Ovary (tissue), 10 donors: Measurements from ENCODE around the gene ALKBH1. TPM values are rescaled to one million over a fixed set of nuclear protein-coding genes. Genes with fewer than 3 reads are reported as not detected.
A peak's percentile ranks its signal among the peaks of the same experiment; 100 is the strongest.
"Not testable (repeated sequence)": the region's sequence is repeated elsewhere in the genome, so short reads cannot be mapped to it uniquely, and the experiment has no call there.

Source experiments
- DNase-seq, 5 donors: peaks; one replicate each; pipeline ENCODE4 v3.0.0-alpha.2; 2019 to 2020
- H3K27ac ChIP-seq, 2 donors: fragments of 200-600 bp; one replicate each; pipeline versions ENCODE4 v1.5.1 to v1.8.0; 2019 to 2022
- H3K27me3 ChIP-seq: fragments of 200-600 bp; one replicate; pipeline ENCODE4 v1.8.0; 2022
- H3K36me3 ChIP-seq: fragments of 200-600 bp; sonication (generic); one replicate; pipeline ENCODE4 v1.5.1; 2019
- H3K4me1 ChIP-seq: one replicate; pipeline ENCODE4 v1.8.1; 2013; ENCODE audit warnings: mild to moderate bottlenecking, moderate library complexity; ENCODE audit not compliant: insufficient read depth
- H3K4me3 ChIP-seq: fragments of 200-600 bp; sonication (generic); one replicate; pipeline ENCODE4 v1.5.1; 2017
- H3K9me3 ChIP-seq, 2 donors: fragments of 200-600 bp in 1 of 2; sonication (generic) in 1 of 2; one replicate each; pipeline versions ENCODE4 v1.5.1 to v1.8.1; 2013 to 2019; ENCODE audit warnings: mild to moderate bottlenecking in 1 of 2, moderate library complexity in 1 of 2
- EP300 ChIP-seq: sonication (generic); formaldehyde crosslinking; IDR thresholded peaks from one replicate; pipeline ENCODE4 v1.6.1; 2017; ENCODE audit warnings: antibody characterized with exemption
- POLR2A ChIP-seq: fragments of 450-650 bp; IDR thresholded peaks from one replicate; pipeline ENCODE4 v1.6.1; 2017; ENCODE audit warnings: antibody characterized with exemption, mild to moderate bottlenecking, moderate library complexity
- WGBS, 3 donors: extraction: QIAGEN DNeasy Blood & Tissue Kit in 1 of 3; methylation state at CpG; one replicate each; pipeline versions ENCODE4 v1.1.5 to v1.1.7; 2013 to 2017; 5-methylcytosine and 5-hydroxymethylcytosine counted together
- intact Hi-C, 4 donors: fragments of 100-400 bp; cut with DNase I; formaldehyde crosslinking; loops; one replicate each; pipeline versions ENCODE4 v1.11.0 to v1.15.1; 2022 to 2023
- long read RNA-seq, 3 donors: library from polyadenylated mRNA in 2 of 3; unstranded in 2 of 3; transcript quantifications; one replicate each; pipeline ENCODE4 v2.0.0 and lab custom pipeline, GENCODE V29; 2021 to 2026
- polyA plus RNA-seq, 2 donors: library from polyadenylated mRNA; stranded (reverse); fragments of 200-250 nt in 1 of 2; fragments of 350-450 nt in 1 of 2; fragmentation: Illumina TruSeq in 1 of 2; extraction: RNeasy Lipid Tissue Mini Kit (QIAGEN cat#74804) in 1 of 2; gene quantifications; one replicate each; pipeline ENCODE4 v1.2.3, GENCODE V29; 2013 to 2014
- total RNA-seq, 7 donors: library from RNA; depleted of rRNA in 2 of 7; stranded (reverse); fragments of >200 nt in 2 of 7; fragmentation: NEBNext Ultra II Directional in 3 of 7; extraction: Animal tissue kit (Norgen Biotek cat#: 25700) in 3 of 7; gene quantifications; one replicate each; pipeline versions ENCODE4 v1.1.0 to v1.2.4, GENCODE V29; 2016 to 2023
- TF ChIP-seq, protein P1 (sequence below), 3 donors: fragments of 450-650 bp in 2 of 3; fragments of 200-600 bp in 1 of 3; IDR thresholded peaks; one replicate each; pipeline versions ENCODE4 v1.5.1 to v1.8.0; 2016 to 2022; ENCODE audit warnings: antibody characterized with exemption in 3 of 3, mild to moderate bottlenecking in 1 of 3
- donor health status: DM: no; HTN: no; CAD: no; lungs with moderate emphysema.
- donor health status: DM: no; HTN: no; CAD: no.
- donor health status: Bipolar disorder and iron deficiency.
- donor health status: DM: yes; HTN: yes; CAD: no.
- donor health status: DM: no; HTN: no; CAD: no.
- donor health status: DM: yes; HTN: yes; CAD: no.

Gene ALKBH1, protein sequence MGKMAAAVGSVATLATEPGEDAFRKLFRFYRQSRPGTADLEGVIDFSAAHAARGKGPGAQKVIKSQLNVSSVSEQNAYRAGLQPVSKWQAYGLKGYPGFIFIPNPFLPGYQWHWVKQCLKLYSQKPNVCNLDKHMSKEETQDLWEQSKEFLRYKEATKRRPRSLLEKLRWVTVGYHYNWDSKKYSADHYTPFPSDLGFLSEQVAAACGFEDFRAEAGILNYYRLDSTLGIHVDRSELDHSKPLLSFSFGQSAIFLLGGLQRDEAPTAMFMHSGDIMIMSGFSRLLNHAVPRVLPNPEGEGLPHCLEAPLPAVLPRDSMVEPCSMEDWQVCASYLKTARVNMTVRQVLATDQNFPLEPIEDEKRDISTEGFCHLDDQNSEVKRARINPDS
- total RNA-seq (10 to 100 TPM in 3 of 7 donors, 1 to 10 TPM in 4; 8.4 to 13.3 (median 9.9) TPM), polyA plus RNA-seq (10 to 100 TPM; 10.8 to 12.8 TPM)
- long read RNA-seq, donor 1, transcript ALKBH1-201 (6 exons, 2,594 nt) = major isoform, 10 of 11 reads
- long read RNA-seq, donor 1, partial matches to known transcripts = 0 of 11 reads
- long read RNA-seq, donor 1, other reads (novel, unspliced or antisense) = 1 of 11 reads
- long read RNA-seq, donor 2, transcript ALKBH1-201 (6 exons, 2,594 nt) = major isoform, 7 of 7 reads
- long read RNA-seq, donor 2, partial matches to known transcripts = 0 of 7 reads
- long read RNA-seq, donor 2, other reads (novel, unspliced or antisense) = 0 of 7 reads
- long read RNA-seq, donor 3, partial matches to known transcripts = 0 of 7 reads
- long read RNA-seq, donor 3, other reads (novel, unspliced or antisense) = 1 of 7 reads

DNA sequence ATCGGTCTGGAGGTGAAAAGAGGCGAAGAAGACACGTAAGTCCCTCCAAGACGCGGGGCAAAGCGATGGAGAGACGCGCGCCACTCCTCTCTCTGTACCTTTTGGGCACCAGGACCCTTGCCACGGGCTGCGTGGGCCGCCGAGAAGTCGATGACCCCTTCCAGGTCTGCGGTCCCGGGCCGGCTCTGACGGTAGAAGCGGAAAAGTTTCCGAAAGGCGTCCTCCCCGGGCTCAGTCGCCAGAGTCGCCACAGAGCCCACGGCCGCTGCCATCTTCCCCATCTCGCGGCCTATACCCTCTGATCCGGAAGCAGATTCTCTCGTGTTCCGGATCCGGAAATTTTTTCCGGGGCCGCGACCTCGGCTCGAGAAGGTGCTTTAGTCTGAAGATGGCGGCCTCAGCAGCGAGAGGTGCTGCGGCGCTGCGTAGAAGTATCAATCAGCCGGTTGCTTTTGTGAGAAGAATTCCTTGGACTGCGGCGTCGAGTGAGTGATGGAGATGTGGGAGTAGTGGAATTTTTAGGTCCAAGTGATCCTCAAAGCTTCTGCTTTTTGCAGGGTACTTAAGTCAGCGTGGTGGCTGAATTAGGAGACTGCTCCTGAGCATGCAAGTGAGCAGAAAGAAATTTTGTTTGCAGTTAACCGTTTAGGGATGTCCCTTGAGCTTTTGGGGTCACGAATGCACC, at the start of gene ALKBH1, which contains the start of gene SLIRP:
TSS of gene ALKBH1 (minus strand) at position 300 of the 685 bp plus-strand sequence. CDS start at position 281, 19 bp downstream.
TSS of gene SLIRP (plus strand) at position 380 of the 685 bp plus-strand sequence. CDS start at position 389, 9 bp downstream.
- intact Hi-C loops = no loop called here
- H3K36me3 ChIP-seq = no peaks in the 10 kb centered on the region
- WGBS, 3 donors = 0% methylated on average over 49 of the region's 49 CpGs

DNA sequence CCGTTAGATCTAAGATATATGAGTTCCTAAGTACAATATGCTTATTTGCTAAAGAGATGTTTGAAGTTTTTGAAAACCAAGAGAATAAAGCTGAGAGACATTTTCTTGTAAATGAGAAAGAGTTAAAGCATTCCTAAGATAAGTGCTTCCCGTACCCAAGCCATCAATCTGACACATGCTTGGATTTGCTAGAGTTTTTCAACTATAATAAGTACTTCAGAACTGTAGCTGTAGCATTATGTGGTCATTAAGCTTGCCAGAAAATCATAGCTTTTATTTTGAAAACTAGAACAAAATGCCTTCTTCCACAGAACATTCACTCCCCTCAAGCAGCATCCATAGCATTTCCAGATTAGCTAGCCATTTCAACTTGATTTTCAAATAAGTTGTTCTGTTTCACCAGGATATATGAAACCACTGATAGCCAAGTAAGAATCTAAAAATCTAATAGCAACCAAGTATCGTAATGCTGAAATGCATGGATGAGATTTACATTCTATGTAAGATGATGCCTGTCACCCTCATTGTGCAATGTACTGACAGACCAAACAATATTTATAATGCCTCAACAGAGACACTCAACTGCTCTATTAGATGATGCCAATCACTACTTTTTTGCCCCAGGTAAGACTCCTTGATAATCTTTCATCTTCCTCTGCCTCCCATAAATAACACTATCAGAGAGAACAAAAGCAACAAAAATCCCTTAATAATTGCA, 45.1 kb upstream of the ALKBH1 start:
- 38 to 46% (median 41%) methylated on average over 3 of the region's 3 CpGs for WGBS, 3 donors
- no peak for DNase-seq
- H3K27me3 ChIP-seq = no peaks in the 10 kb centered on the region
- H3K9me3 ChIP-seq = no peaks in the 10 kb centered on the region
- no peaks in the 10 kb centered on the region for H3K36me3 ChIP-seq
- TF ChIP-seq POLR2A (no peak), EP300 (no peak)
- TF ChIP-seq, protein P1, sequence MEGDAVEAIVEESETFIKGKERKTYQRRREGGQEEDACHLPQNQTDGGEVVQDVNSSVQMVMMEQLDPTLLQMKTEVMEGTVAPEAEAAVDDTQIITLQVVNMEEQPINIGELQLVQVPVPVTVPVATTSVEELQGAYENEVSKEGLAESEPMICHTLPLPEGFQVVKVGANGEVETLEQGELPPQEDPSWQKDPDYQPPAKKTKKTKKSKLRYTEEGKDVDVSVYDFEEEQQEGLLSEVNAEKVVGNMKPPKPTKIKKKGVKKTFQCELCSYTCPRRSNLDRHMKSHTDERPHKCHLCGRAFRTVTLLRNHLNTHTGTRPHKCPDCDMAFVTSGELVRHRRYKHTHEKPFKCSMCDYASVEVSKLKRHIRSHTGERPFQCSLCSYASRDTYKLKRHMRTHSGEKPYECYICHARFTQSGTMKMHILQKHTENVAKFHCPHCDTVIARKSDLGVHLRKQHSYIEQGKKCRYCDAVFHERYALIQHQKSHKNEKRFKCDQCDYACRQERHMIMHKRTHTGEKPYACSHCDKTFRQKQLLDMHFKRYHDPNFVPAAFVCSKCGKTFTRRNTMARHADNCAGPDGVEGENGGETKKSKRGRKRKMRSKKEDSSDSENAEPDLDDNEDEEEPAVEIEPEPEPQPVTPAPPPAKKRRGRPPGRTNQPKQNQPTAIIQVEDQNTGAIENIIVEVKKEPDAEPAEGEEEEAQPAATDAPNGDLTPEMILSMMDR (IDR thresholded peaks at IDR 0.05) = no peak
- H3K4me1 ChIP-seq = peaks cover 3% of the 10 kb centered on the region
- intact Hi-C loops = no loop called here
- no peak overlapping the region for H3K4me3 ChIP-seq
- no peak overlapping the region for H3K27ac ChIP-seq

More for the DNA sequence above, at the start of gene ALKBH1, which contains the start of gene SLIRP:
- H3K9me3 ChIP-seq = no peaks in the 10 kb centered on the region
- no peak within 1 kb of the TSS for H3K27ac ChIP-seq
- H3K27me3 ChIP-seq = no peaks in the 10 kb centered on the region
- DNase-seq = peak; percentile 83 to 89 (median 84)
- H3K4me3 ChIP-seq = peak within 1 kb of the TSS; percentile 83
- TF ChIP-seq EP300 (no peak), POLR2A (peak; percentile 62)
- H3K4me1 ChIP-seq = peaks cover 4% of the 10 kb centered on the region

DNA sequence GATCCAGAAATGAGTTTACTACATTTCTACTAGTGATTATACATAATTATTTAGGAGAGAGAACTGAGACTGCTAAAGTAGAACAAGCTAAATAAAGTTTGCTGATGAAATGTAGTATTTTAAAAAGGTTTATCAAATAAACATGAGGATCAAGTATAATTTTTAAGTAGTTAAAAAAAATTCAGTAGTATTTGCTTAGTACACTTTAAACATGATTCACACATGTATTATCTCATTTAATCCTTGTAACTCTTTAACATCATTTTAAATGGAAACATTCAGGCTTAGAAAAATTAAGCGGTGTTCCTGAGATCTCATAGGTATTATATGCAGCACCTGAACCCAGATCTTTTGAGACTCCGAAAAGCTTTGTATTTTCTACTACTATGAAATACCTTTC, 44.4 kb upstream of the ALKBH1 start:
- Histone ChIP-seq H3K9me3 (no peaks in the 10 kb centered on the region), H3K4me3 (no peak overlapping the region), H3K27me3 (no peaks in the 10 kb centered on the region), H3K27ac (no peak overlapping the region), H3K4me1 (peaks cover 3% of the 10 kb centered on the region), H3K36me3 (no peaks in the 10 kb centered on the region)
- intact Hi-C loops = no loop called here
- WGBS, 3 donors = 90 to 97% (median 93%) methylated on average over 2 of the region's 2 CpGs
- TF ChIP-seq, protein P1 (IDR thresholded peaks at IDR 0.05) = no peak
- no peak for TF ChIP-seq POLR2A
- no peak for TF ChIP-seq EP300
- DNase-seq = no peak

DNA sequence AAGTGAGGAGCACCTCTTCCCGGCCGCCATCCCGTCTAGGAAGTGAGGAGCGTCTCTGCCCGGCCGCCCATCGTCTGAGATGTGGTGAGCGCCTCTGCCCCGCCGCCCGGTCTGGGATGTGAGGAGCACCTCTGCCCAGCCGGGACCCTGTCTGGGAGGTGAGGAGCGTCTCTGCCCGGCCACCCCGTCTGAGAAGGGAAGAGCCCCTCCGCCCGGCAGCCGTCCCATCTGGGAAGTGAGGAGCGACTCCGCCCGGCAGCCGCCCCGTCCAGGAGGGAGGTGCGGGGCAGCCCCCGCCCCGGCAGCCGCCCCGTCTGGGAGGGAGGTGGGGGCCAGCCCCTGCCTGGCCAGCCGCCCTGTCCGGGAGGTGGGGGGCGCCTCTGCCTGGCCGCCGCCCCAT, 39.6 kb upstream of the ALKBH1 start:
- intact Hi-C loops, H3K9me3 ChIP-seq, H3K27ac ChIP-seq, H3K4me3 ChIP-seq, H3K36me3 ChIP-seq, H3K4me1 ChIP-seq, H3K27me3 ChIP-seq, DNase-seq: not testable (repeated sequence)
- 90 to 92% (median 92%) methylated on average over 18 to 33 of the region's 33 CpGs for WGBS, 3 donors
